WTC11 (cell line): Measurements from ENCODE around the gene EFCAB12. TPM values are rescaled to one million over a fixed set of nuclear protein-coding genes. Genes with fewer than 3 reads are reported as not detected.

Source experiments
- ATAC-seq: fragments of 200-7000 bp; cut with Tn5 transposase; 2 replicates; pipeline ENCODE4 v1.10.0; 2021; ENCODE audit warnings: mild to moderate bottlenecking, moderate library complexity
- CTCF ChIA-PET: fragments of 300-600 bp; sonication (Branson Sonifier 250); formaldehyde crosslinking; loops from one replicate; lab custom pipeline; 2021; ENCODE audit warnings: antibody characterized with exemption; lab: Charles Lee
- POLR2A ChIA-PET: fragments of 350-600 bp; sonication (Branson Sonifier 250); formaldehyde crosslinking; loops from one replicate; lab custom pipeline; 2021; ENCODE audit warnings: antibody characterized with exemption; lab: Charles Lee
- DNase-seq: peaks from one replicate; pipeline ENCODE4 v3.0.0; 2021; ENCODE audit warnings: low spot score
- H3K27ac Mint-ChIP-seq: 2 replicates; pipeline ENCODE4 v1.8.0; 2021; ENCODE audit warnings: mixed read lengths
- H3K27me3 Mint-ChIP-seq: 2 replicates; pipeline ENCODE4 v1.8.0; 2021; ENCODE audit warnings: low read depth, mild to moderate bottlenecking, moderate library complexity, mixed read lengths
- H3K36me3 Mint-ChIP-seq: 2 replicates; pipeline ENCODE4 v1.8.0; 2021; ENCODE audit warnings: mixed read lengths
- H3K4me1 Mint-ChIP-seq: 2 replicates; pipeline ENCODE4 v1.8.0; 2022; ENCODE audit warnings: mixed read lengths
- H3K4me3 Mint-ChIP-seq: 2 replicates; pipeline ENCODE4 v1.8.0; 2021; ENCODE audit warnings: mild to moderate bottlenecking, moderate library complexity, mixed read lengths
- H3K9me3 Mint-ChIP-seq: 2 replicates; pipeline ENCODE4 v1.8.0; 2021; ENCODE audit warnings: mixed read lengths
- AR ChIP-seq: fragments of 250-450 bp; sonication (Bioruptor Pico); IDR thresholded peaks from 2 replicates; pipeline ENCODE4 v1.9.0; 2021; ENCODE audit warnings: mild to moderate bottlenecking
- CTCF ChIP-seq: fragments of 200-600 bp; IDR thresholded peaks from 2 replicates; pipeline ENCODE4 v1.8.0; 2022; ENCODE audit warnings: antibody characterized with exemption
- E2F4 ChIP-seq: sonication (generic); formaldehyde crosslinking; IDR thresholded peaks from 2 replicates; pipeline ENCODE4 v1.8.1; 2022; ENCODE audit warnings: low read depth, mild to moderate bottlenecking, moderate library complexity, missing genetic modification reagents, borderline replicate concordance
- E2F5 ChIP-seq: sonication (generic); formaldehyde crosslinking; IDR thresholded peaks from 2 replicates; pipeline ENCODE4 v1.8.1; 2022; ENCODE audit warnings: mild to moderate bottlenecking, moderate library complexity, missing genetic modification reagents
- ELF4 ChIP-seq: sonication (generic); formaldehyde crosslinking; IDR thresholded peaks from 2 replicates; pipeline ENCODE4 v1.8.1; 2022; ENCODE audit warnings: low read depth, mild to moderate bottlenecking, moderate library complexity, missing genetic modification reagents
- GABPB1 ChIP-seq: sonication (generic); formaldehyde crosslinking; IDR thresholded peaks from 2 replicates; pipeline ENCODE4 v1.8.1; 2023; ENCODE audit warnings: mild to moderate bottlenecking, missing genetic modification reagents
- HMGA2 ChIP-seq: fragments of 250-450 bp; sonication (Bioruptor Pico); IDR thresholded peaks from 2 replicates; pipeline ENCODE4 v1.4.0; 2021; ENCODE audit warnings: mild to moderate bottlenecking, moderate library complexity
- JAZF1 ChIP-seq: fragments of 250-450 bp; sonication (Bioruptor Pico); IDR thresholded peaks from 2 replicates; pipeline ENCODE4 v1.9.0; 2021; ENCODE audit warnings: moderate library complexity, mild to moderate bottlenecking, inconsistent platforms
- KAT7 ChIP-seq: sonication (generic); formaldehyde crosslinking; IDR thresholded peaks from 2 replicates; pipeline ENCODE4 v1.8.1; 2023; ENCODE audit warnings: missing genetic modification reagents, mild to moderate bottlenecking, borderline replicate concordance
- OVOL2 ChIP-seq: fragments of 250-450 bp; sonication (Bioruptor Pico); IDR thresholded peaks from 2 replicates; pipeline ENCODE4 v1.9.0; 2021; ENCODE audit warnings: mild to moderate bottlenecking, borderline replicate concordance
- PRDM15 ChIP-seq: sonication (generic); formaldehyde crosslinking; IDR thresholded peaks from 2 replicates; pipeline ENCODE4 v1.8.0; 2022; ENCODE audit warnings: missing genetic modification reagents
- PREB ChIP-seq: sonication (generic); formaldehyde crosslinking; IDR thresholded peaks from 2 replicates; pipeline ENCODE4 v1.8.1; 2022; ENCODE audit warnings: mild to moderate bottlenecking, missing genetic modification reagents, moderate library complexity, borderline replicate concordance
- SMAD3 ChIP-seq: sonication (generic); formaldehyde crosslinking; IDR thresholded peaks from 2 replicates; pipeline ENCODE4 v1.8.0; 2022; ENCODE audit warnings: missing genetic modification reagents, mild to moderate bottlenecking, borderline replicate concordance
- TEAD1 ChIP-seq: sonication (generic); formaldehyde crosslinking; IDR thresholded peaks from 2 replicates; pipeline ENCODE4 v1.8.0; 2022; ENCODE audit warnings: mild to moderate bottlenecking, missing genetic modification reagents
- ZNF121 ChIP-seq: sonication (generic); formaldehyde crosslinking; IDR thresholded peaks from 2 replicates; pipeline ENCODE4 v1.8.0; 2023; ENCODE audit warnings: missing genetic modification reagents
- ZNF232 ChIP-seq: sonication (generic); formaldehyde crosslinking; IDR thresholded peaks from 2 replicates; pipeline ENCODE4 v1.8.0; 2022; ENCODE audit warnings: mild to moderate bottlenecking, missing genetic modification reagents
- ZNF425 ChIP-seq: fragments of 250-450 bp; sonication (Bioruptor Pico); conservative IDR thresholded peaks from 2 replicates; pipeline ENCODE4 v1.9.0; 2021; ENCODE audit warnings: mild to moderate bottlenecking
- ZNF671 ChIP-seq: fragments of 250-450 bp; sonication (Bioruptor Pico); IDR thresholded peaks from 2 replicates; pipeline ENCODE4 v1.8.0; 2021; ENCODE audit warnings: mild to moderate bottlenecking
- total RNA-seq: library from RNA; stranded (reverse); gene quantifications from 3 replicates; pipeline ENCODE4 v1.2.3, GENCODE V29; 2021

Gene EFCAB12
- total RNA-seq, 1 experiment from 2014 or later = 0.20 TPM

GRCh38 chr3:129439226-129439816 is 10.9 kb upstream of the EFCAB12 start (continued):
- TF ChIP-seq OVOL2 (CRISPR knock-in tag) (no peak), E2F4 (no peak), ELF4 (CRISPR knock-in tag) (no peak), TEAD1 (CRISPR knock-in tag) (0 out of 2 replicates have a peak, but pooled peaks have one; percentile 39), KAT7 (CRISPR knock-in tag) (0 out of 2 replicates have a peak, but pooled peaks have one; percentile 71), AR (CRISPR knock-in tag) (no peak), GABPB1 (0 out of 2 replicates have a peak, but pooled peaks have one; percentile 57), SMAD3 (no peak), ZNF121 (peak; percentile 61; the same call in 1 of the 2 replicates), HMGA2 (CRISPR knock-in tag) (no peak)

GRCh38 chr3:129435367-129435766 is 6.9 kb upstream of the EFCAB12 start:
- peaks cover 7% of the 10 kb centered on the region for H3K4me1 Mint-ChIP-seq
- TF ChIP-seq PREB (CRISPR knock-in tag) (no peak), PRDM15 (CRISPR knock-in tag) (no peak), ZNF232 (CRISPR knock-in tag) (no peak), ZNF671 (CRISPR knock-in tag) (no peak), ZNF425 (CRISPR knock-in tag) (no peak), TEAD1 (CRISPR knock-in tag) (no peak), CTCF (no peak), E2F5 (CRISPR knock-in tag) (no peak), JAZF1 (no peak)
- no peak for DNase-seq
- no peaks in the 10 kb centered on the region; the same call in 1 of the 2 replicates for H3K27me3 Mint-ChIP-seq
- no peak overlapping the region for H3K27ac Mint-ChIP-seq
- POLR2A ChIA-PET = no interaction called here
- CTCF ChIA-PET = interaction anchor here (0.6 kb wide), 1 partner anchor 9 kb away, joined by 3 read pairs; no protein-coding TSS in a partner anchor
- H3K36me3 Mint-ChIP-seq = peaks cover 67% of the 10 kb centered on the region
- H3K4me3 Mint-ChIP-seq = no peak overlapping the region
- ATAC-seq = no peak
- no peaks in the 10 kb centered on the region for H3K9me3 Mint-ChIP-seq
